ENCODE data around the gene ZNF555. TPM values are rescaled to one million over a fixed set of nuclear protein-coding genes. Genes with fewer than 3 reads are reported as not detected.

The ZNF555 gene
- total and polyA plus RNA-seq, 10 of the 15 experiments (the other 5 are each of a cell fraction or from before 2014, with no cell fraction given), result 0.58 to 1.9 (median 1.2) TPM

DNA sequence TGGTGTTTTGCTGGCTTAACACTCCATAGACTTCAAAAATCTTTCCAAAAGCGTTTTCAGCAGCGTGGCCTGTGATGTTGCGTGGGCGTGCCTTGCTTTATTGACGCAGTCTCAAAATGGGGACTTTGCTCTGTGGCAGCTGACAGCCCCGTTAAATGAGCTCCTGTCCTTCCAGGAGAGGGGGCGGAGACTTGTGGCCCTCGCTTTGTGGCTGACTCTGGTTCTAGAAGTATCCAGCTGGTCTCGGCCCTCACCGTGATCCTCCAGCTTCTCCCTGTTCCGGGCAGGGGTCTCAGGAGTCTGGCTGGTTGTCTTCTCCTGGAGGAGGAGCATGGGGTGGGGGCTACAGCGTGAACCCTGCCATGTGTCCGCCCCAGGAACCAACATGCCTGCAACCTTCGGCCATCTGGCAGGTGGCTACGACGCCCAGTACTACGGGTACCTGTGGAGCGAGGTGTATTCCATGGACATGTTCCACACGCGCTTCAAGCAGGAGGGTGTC lies 30.0 kb upstream of the ZNF555 start (continued):
- TF ChIP-seq, protein P1, sequence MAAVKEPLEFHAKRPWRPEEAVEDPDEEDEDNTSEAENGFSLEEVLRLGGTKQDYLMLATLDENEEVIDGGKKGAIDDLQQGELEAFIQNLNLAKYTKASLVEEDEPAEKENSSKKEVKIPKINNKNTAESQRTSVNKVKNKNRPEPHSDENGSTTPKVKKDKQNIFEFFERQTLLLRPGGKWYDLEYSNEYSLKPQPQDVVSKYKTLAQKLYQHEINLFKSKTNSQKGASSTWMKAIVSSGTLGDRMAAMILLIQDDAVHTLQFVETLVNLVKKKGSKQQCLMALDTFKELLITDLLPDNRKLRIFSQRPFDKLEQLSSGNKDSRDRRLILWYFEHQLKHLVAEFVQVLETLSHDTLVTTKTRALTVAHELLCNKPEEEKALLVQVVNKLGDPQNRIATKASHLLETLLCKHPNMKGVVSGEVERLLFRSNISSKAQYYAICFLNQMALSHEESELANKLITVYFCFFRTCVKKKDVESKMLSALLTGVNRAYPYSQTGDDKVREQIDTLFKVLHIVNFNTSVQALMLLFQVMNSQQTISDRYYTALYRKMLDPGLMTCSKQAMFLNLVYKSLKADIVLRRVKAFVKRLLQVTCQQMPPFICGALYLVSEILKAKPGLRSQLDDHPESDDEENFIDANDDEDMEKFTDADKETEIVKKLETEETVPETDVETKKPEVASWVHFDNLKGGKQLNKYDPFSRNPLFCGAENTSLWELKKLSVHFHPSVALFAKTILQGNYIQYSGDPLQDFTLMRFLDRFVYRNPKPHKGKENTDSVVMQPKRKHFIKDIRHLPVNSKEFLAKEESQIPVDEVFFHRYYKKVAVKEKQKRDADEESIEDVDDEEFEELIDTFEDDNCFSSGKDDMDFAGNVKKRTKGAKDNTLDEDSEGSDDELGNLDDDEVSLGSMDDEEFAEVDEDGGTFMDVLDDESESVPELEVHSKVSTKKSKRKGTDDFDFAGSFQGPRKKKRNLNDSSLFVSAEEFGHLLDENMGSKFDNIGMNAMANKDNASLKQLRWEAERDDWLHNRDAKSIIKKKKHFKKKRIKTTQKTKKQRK (IDR thresholded peaks at IDR 0.05; ENCODE audit: low read depth, low read length), result no peak
- no peak for TF ChIP-seq FOXM1 (IDR thresholded peaks at IDR 0.05; ENCODE audit: low read depth, low read length)
- TF ChIP-seq, protein P2, sequence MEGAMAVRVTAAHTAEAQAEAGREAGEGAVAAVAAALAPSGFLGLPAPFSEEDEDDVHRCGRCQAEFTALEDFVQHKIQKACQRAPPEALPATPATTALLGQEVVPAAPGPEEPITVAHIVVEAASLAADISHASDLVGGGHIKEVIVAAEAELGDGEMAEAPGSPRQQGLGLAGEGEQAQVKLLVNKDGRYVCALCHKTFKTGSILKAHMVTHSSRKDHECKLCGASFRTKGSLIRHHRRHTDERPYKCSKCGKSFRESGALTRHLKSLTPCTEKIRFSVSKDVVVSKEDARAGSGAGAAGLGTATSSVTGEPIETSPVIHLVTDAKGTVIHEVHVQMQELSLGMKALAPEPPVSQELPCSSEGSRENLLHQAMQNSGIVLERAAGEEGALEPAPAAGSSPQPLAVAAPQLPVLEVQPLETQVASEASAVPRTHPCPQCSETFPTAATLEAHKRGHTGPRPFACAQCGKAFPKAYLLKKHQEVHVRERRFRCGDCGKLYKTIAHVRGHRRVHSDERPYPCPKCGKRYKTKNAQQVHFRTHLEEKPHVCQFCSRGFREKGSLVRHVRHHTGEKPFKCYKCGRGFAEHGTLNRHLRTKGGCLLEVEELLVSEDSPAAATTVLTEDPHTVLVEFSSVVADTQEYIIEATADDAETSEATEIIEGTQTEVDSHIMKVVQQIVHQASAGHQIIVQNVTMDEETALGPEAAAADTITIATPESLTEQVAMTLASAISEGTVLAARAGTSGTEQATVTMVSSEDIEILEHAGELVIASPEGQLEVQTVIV (IDR thresholded peaks at IDR 0.05; ENCODE audit: borderline replicate concordance, partially characterized antibody), result no peak
- TF ChIP-seq HDGF (IDR thresholded peaks at IDR 0.05), result no peak
- no peak for TF ChIP-seq HCFC1 (IDR thresholded peaks at IDR 0.05; ENCODE audit: low read length)
- no peak for TF ChIP-seq RAD21 (IDR thresholded peaks at IDR 0.05; ENCODE audit: insufficient read depth, low read depth, low read length)
